T-helper 2 cell (primary cell): ENCODE measurements around the gene ALDH16A1.
"Not testable (repeated sequence)": the region's sequence is repeated elsewhere in the genome, so short reads cannot be mapped to it uniquely, and the experiment has no call there.

Source experiments
- DNase-seq, 5 experiments: peaks; one replicate each; pipeline versions ENCODE4 v3.0.0 to v3.0.0-alpha.2; 2012 to 2022

ALDH16A1 gene

GRCh38 chr19:49441210-49441959 is 11.6 kb upstream of the ALDH16A1 start, which contains the start of gene SLC17A7:
TSS of gene SLC17A7 (minus strand) at chr19:49441527. CDS start at chr19:49441379, 148 bp downstream.
- peak in 4 of 5 experiments; percentile 23 to 46 (median 38) for DNase-seq

GRCh38 chr19:49441960-49442350 is 11.1 kb upstream of the ALDH16A1 start:
- DNase-seq: no peak

GRCh38 chr19:49442354-49442753 is 10.7 kb upstream of the ALDH16A1 start:
- DNase-seq: no peak

- peak in 4 of 5 experiments; percentile 35 to 51 (median 42) for DNase-seq
Observed at GRCh38 chr19:49442771-49443365, 10.2 kb upstream of the ALDH16A1 start.

- peak; percentile 84 to 95 (median 89) for DNase-seq
Observed at GRCh38 chr19:49443366-49444099, 9.5 kb upstream of the ALDH16A1 start.

- DNase-seq: not testable (repeated sequence)
Observed at GRCh38 chr19:49444100-49444700, 8.8 kb upstream of the ALDH16A1 start.

GRCh38 chr19:49445997-49446396 is 7.0 kb upstream of the ALDH16A1 start:
- DNase-seq: no peak

- peak in 1 of 5 experiments; percentile 26 for DNase-seq
Observed at GRCh38 chr19:49447485-49448431, 5.3 kb upstream of the ALDH16A1 start.

- DNase-seq: no peak
Observed at GRCh38 chr19:49448432-49448786, 4.6 kb upstream of the ALDH16A1 start.

- DNase-seq: no peak
Observed at GRCh38 chr19:49450405-49450804, 2.6 kb upstream of the ALDH16A1 start.

- DNase-seq: peak; percentile 67 to 99 (median 90)
Observed at GRCh38 chr19:49451430-49452181, 1.4 kb upstream of the ALDH16A1 start, which contains the start of gene PIH1D1. TSS of gene PIH1D1 (minus strand) at chr19:49451814. CDS start at chr19:49451574, 240 bp downstream.

GRCh38 chr19:49453757-49454240 is 774 bp downstream of the ALDH16A1 start:
- DNase-seq: no peak

GRCh38 chr19:49455773-49456172 is 2.7 kb downstream of the ALDH16A1 start:
- DNase-seq: no peak

- DNase-seq: no peak
Observed at GRCh38 chr19:49456326-49456725, 3.3 kb downstream of the ALDH16A1 start.

GRCh38 chr19:49458567-49458903 is 5.5 kb downstream of the ALDH16A1 start:
- no peak for DNase-seq

GRCh38 chr19:49459388-49459787 is 6.4 kb downstream of the ALDH16A1 start:
- no peak for DNase-seq

GRCh38 chr19:49461130-49461529 is 8.1 kb downstream of the ALDH16A1 start:
- DNase-seq: not testable (repeated sequence)

- DNase-seq: no peak
Observed at GRCh38 chr19:49461656-49462055, 8.6 kb downstream of the ALDH16A1 start.

- DNase-seq: no peak
Observed at GRCh38 chr19:49462492-49462891, 9.5 kb downstream of the ALDH16A1 start.

GRCh38 chr19:49463960-49464740 is 11.1 kb downstream of the ALDH16A1 start:
- DNase-seq: no peak
